HepG2 (cell line): ENCODE data around the gene TBXAS1. TPM values are rescaled to one million over a fixed set of nuclear protein-coding genes. Genes with fewer than 3 reads are reported as not detected.

Experiments
- ATAC-seq: fragments of 200-7000 bp; cut with Tn5 transposase; 3 replicates; pipeline ENCODE4 v1.9.1; 2020; ENCODE audit warnings: mild to moderate bottlenecking, moderate library complexity
- BruUV-seq: library from RNA; stranded (reverse); fragments of 400-500 nt; replicated peaks from 2 replicates; lab custom pipeline; 2021; lab: Mats Ljungman, UMichigan
- CTCF ChIA-PET: fragments of 300-600 bp; formaldehyde crosslinking; extraction: SDS; loops from one replicate; lab custom pipeline; 2021; ENCODE audit warnings: low total read pairs, inconsistent platforms, low intra/inter-chr PET ratio; lab: Yijun Ruan, JAX
- POLR2A ChIA-PET: fragments of 350-600 bp; sonication (Branson Sonifier 250); formaldehyde crosslinking; loops from one replicate; lab custom pipeline; 2020; ENCODE audit warnings: antibody characterized with exemption, inconsistent platforms; lab: Yijun Ruan, JAX
- DNase-seq: peaks from one replicate; pipeline ENCODE4 v3.0.0-alpha.2; 2015; ENCODE audit warnings: low spot score
- FAIRE-seq: peaks from 3 replicates; lab custom pipeline; 2011; peaks lifted over from hg19 to GRCh38; lab: Jason Lieb, UNC
- H2AFZ ChIP-seq: one replicate; pipeline ENCODE4 v1.6.1; 2011; ENCODE audit warnings: low read length, inconsistent platforms
- H3K27ac ChIP-seq: fragments of 300-600 bp; 3 replicates; pipeline ENCODE4 v1.8.0; 2011; ENCODE audit warnings: mixed run types, mild to moderate bottlenecking, mixed read lengths, low read length, inconsistent platforms; ENCODE audit not compliant: insufficient read depth; ENCODE audit errors: extremely low read length
- H3K27me3 ChIP-seq, 2 experiments: fragments of 200-600 bp in 1 of 2; 2 replicates in 1 of 2; 3 replicates in 1 of 2; pipeline versions ENCODE4 v1.6.0 to v1.8.0; 2011; ENCODE audit warnings: low read length in 2 of 2, mild to moderate bottlenecking in 2 of 2, moderate library complexity in 2 of 2, inconsistent platforms in 1 of 2; ENCODE audit not compliant: insufficient read depth in 2 of 2, control insufficient read depth in 1 of 2
- H3K36me3 ChIP-seq, 2 experiments: fragments of 200-600 bp in 1 of 2; replicated peaks in 1 of 2; 2 replicates in 1 of 2; 3 replicates in 1 of 2; pipeline versions ENCODE4 v1.5.1 to v1.8.0; 2011; ENCODE audit warnings: low read length in 2 of 2, inconsistent platforms in 1 of 2; ENCODE audit not compliant: insufficient read depth in 2 of 2, control insufficient read depth in 1 of 2
- H3K4me1 ChIP-seq: 2 replicates; pipeline ENCODE4 v1.5.1; 2012; ENCODE audit warnings: low read length, inconsistent platforms; ENCODE audit not compliant: insufficient read depth
- H3K4me2 ChIP-seq: 2 replicates; pipeline ENCODE4 v1.6.0; 2011; ENCODE audit warnings: low read depth, low read length, inconsistent platforms
- H3K4me3 ChIP-seq, 3 experiments: fragments of 200-600 bp in 1 of 3; sonication (generic), shearing (Covaris generic) in 1 of 3; replicated peaks in 1 of 3; 2 replicates each; pipeline ENCODE4 v1.5.1; 2011 to 2016; ENCODE audit warnings: low read length in 3 of 3, inconsistent platforms in 2 of 3, low read depth in 2 of 3, mild to moderate bottlenecking in 2 of 3, control low read depth in 1 of 3, mixed read lengths in 1 of 3; ENCODE audit not compliant: insufficient read depth in 1 of 3
- H3K79me2 ChIP-seq: one replicate; pipeline ENCODE4 v1.6.1; 2011; ENCODE audit warnings: low read length, inconsistent platforms; ENCODE audit not compliant: insufficient read depth
- H3K9ac ChIP-seq: 2 replicates; pipeline ENCODE4 v1.6.0; 2011; ENCODE audit warnings: mild to moderate bottlenecking, low read depth, low read length, inconsistent platforms; ENCODE audit not compliant: insufficient read depth
- H3K9me3 ChIP-seq: 2 replicates; pipeline ENCODE4 v1.5.1; 2012; ENCODE audit warnings: mild to moderate bottlenecking, low read length
- H4K20me1 ChIP-seq: 2 replicates; pipeline ENCODE4 v1.6.0; 2011; ENCODE audit warnings: inconsistent platforms, mild to moderate bottlenecking, low read length, moderate library complexity; ENCODE audit not compliant: insufficient read depth
- AHR ChIP-seq: IDR thresholded peaks from 2 replicates; pipeline ENCODE4 v1.6.1; 2018; ENCODE audit warnings: missing genetic modification reagents, missing compliant biosample characterization
- BATF2 ChIP-seq: sonication (generic); formaldehyde crosslinking; IDR thresholded peaks from 2 replicates; pipeline ENCODE4 v1.8.0; 2022; ENCODE audit warnings: mild to moderate bottlenecking, missing genetic modification reagents, moderate library complexity
- HMGA1 ChIP-seq: sonication (generic); formaldehyde crosslinking; conservative IDR thresholded peaks from 2 replicates; pipeline ENCODE4 v1.4.0; 2020; ENCODE audit warnings: missing genetic modification reagents
- HOXA3 ChIP-seq: sonication (generic); formaldehyde crosslinking; IDR thresholded peaks from 2 replicates; pipeline ENCODE4 v1.5.0; 2020; ENCODE audit warnings: missing genetic modification reagents
- LCORL ChIP-seq, 2 experiments: fragments of 450-650 bp in 1 of 2; sonication (generic) in 1 of 2; formaldehyde crosslinking in 1 of 2; IDR thresholded peaks; 2 replicates each; pipeline versions ENCODE4 v1.5.0 to v1.6.1; 2017 to 2020; ENCODE audit warnings: antibody characterized with exemption in 1 of 2, missing genetic modification reagents in 1 of 2
- POGK ChIP-seq: sonication (generic); formaldehyde crosslinking; conservative IDR thresholded peaks from 2 replicates; pipeline ENCODE4 v1.8.0; 2022; ENCODE audit warnings: mild to moderate bottlenecking, moderate library complexity, missing genetic modification reagents
- PRPF4 ChIP-seq: fragments of 200-400 bp; formaldehyde crosslinking; IDR thresholded peaks from 2 replicates; pipeline ENCODE4 v1.6.1; 2016; ENCODE audit warnings: low read length, low read depth; ENCODE audit not compliant: poor library complexity, severe bottlenecking
- TFAP4 ChIP-seq: sonication (generic); IDR thresholded peaks from 2 replicates; pipeline ENCODE4 v1.6.1; 2016; ENCODE audit warnings: low read depth, borderline replicate concordance
- TP53 ChIP-seq: sonication (generic); formaldehyde crosslinking; conservative IDR thresholded peaks from 2 replicates; pipeline ENCODE4 v1.4.0; 2020; ENCODE audit warnings: missing genetic modification reagents
- ZBTB33 ChIP-seq: sonication (generic); formaldehyde crosslinking; IDR thresholded peaks from 2 replicates; pipeline ENCODE4 v1.4.0; 2020; ENCODE audit warnings: missing genetic modification reagents
- ZNF441 ChIP-seq: sonication (generic); formaldehyde crosslinking; IDR thresholded peaks from 2 replicates; pipeline ENCODE4 v1.7.0; 2021; ENCODE audit warnings: missing genetic modification reagents, borderline replicate concordance
- ZNF496 ChIP-seq: sonication (generic); formaldehyde crosslinking; IDR thresholded peaks from 2 replicates; pipeline ENCODE4 v1.8.1; 2023; ENCODE audit warnings: mild to moderate bottlenecking, moderate library complexity, missing genetic modification reagents; ENCODE audit not compliant: insufficient replicate concordance
- ZNF792 ChIP-seq: IDR thresholded peaks from 2 replicates; pipeline ENCODE4 v1.6.1; 2016
- WGBS: methylation state at CpG from one replicate; pipeline ENCODE4 v1.1.6; 2017; ENCODE audit warnings: low lambda C conversion rate; 5-methylcytosine and 5-hydroxymethylcytosine counted together
- in situ Hi-C: cut with HindIII; loops from 2 replicates; pipeline ENCODE4 v1.10.0; 2017; ENCODE audit warnings: low pct_unique_long_range_greater_than_20kb; ENCODE audit not compliant: extremely low pct_ligation_motif_present
- intact Hi-C: fragments of 100-400 bp; cut with micrococcal nuclease; formaldehyde crosslinking; loops from one replicate; pipeline ENCODE4 v1.10.0; 2022; ENCODE audit not compliant: unreplicated experiment
- polyA plus RNA-seq, 8 experiments: library from polyadenylated mRNA; depleted of rRNA in 3 of 8; stranded (reverse) in 7 of 8; unstranded in 1 of 8; fragments of >200 nt; fragmentation: Illumina TruSeq in 4 of 8; extraction: Trizol in 4 of 8; gene quantifications; 2 replicates each; pipeline versions ENCODE4 v1.2.1 to v1.2.3, GENCODE V29; 2011 to 2016; ENCODE audit warnings: low read depth in 4 of 8, missing spikeins in 1 of 8, mixed read lengths in 1 of 8; ENCODE audit not compliant: insufficient read depth in 1 of 8
- total RNA-seq, 5 experiments: library from RNA; depleted of rRNA; stranded (reverse); fragments of >200 nt; fragmentation: Illumina TruSeq; extraction: Trizol; gene quantifications; 2 replicates each; pipeline ENCODE4 v1.2.3, GENCODE V29; 2016; ENCODE audit warnings: low read depth in 1 of 5

Gene TBXAS1
- total and polyA plus RNA-seq, 2 of the 13 experiments (the other 11 are each of a cell fraction or from before 2014, with no cell fraction given) = 4.0 to 4.9 TPM

DNA sequence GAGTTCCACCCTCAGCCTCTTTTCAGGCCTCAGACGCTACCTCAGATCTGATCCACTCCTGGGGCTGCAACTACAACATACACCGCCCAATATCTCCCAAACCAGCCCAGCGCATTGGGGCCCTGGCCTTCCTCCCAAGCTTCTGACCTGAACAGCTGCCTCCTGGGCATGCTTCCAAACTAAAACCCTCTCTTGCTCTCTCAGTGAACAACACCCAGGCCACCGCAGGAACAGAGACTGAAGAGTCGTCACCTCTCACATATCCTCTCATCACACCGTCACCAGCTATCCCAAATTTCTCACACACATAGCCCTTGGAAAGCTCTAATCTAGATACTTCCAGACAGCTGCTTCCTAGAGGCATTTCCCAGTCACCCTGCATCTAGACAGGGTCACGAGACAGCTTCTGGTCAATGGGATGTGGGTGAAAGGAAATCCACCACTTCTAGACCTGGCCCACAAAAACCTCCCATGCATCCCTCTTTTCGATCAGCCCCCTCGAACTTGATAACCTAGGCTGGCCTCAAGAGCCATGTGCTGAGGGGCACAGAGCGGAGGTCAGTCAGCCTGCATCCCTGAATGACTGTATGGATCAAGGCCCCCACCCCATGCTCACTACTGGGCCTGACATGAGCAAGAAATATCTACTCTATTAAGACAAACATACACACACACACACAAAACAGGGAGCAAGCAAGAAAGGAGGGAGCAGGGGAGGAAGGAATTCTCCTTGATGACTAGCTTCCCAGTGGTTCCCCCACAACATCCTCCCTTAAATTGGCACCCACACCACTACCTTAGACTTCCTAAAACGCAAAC lies 231.9 kb downstream of the TBXAS1 start (continued):
- TF ChIP-seq LCORL (IDR thresholded peaks at IDR 0.05) (no peak), LCORL (CRISPR knock-in tag; IDR thresholded peaks at IDR 0.05) (no peak), ZNF496 (CRISPR knock-in tag) (no peak), ZNF792 (CRISPR knock-in tag) (no peak), ZNF441 (no peak), ZBTB33 (peak; percentile 30; the same call in 1 of the 2 replicates), HOXA3 (CRISPR knock-in tag) (no peak), TFAP4 (0 out of 2 replicates have a peak, but pooled peaks have one; percentile 19)

- POLR2A ChIA-PET = interaction anchor here (2.2 kb wide), 1 partner anchor 12 kb away, joined by 14 read pairs; no protein-coding TSS in a partner anchor
- DNase-seq (no peak), ATAC-seq (no peak), FAIRE-seq (no peak)
- peaks cover 68% of the 10 kb centered on the region for H3K4me1 ChIP-seq
- TF ChIP-seq HMGA1 (no peak), TP53 (no peak), POGK (peak; percentile 71), BATF2 (CRISPR knock-in tag) (no peak), AHR (CRISPR knock-in tag) (no peak), PRPF4 (no peak)
- H3K4me2 ChIP-seq = peak overlapping the region; percentile 76
- H3K79me2 ChIP-seq = peaks cover 20% of the 10 kb centered on the region
- 97% methylated on average over 2 of the region's 2 CpGs for WGBS
- no peaks in the 10 kb centered on the region for H3K27me3 ChIP-seq
- H3K27ac ChIP-seq = no peak overlapping the region
- peak overlapping the region; percentile 69; the same call in 1 of the 2 replicates for H3K9ac ChIP-seq
- no TSS peak for BruUV-seq
- peak overlapping the region; percentile 51 to 73 (median 58); a peak in 3 of 6 replicates for H3K4me3 ChIP-seq
- H4K20me1 ChIP-seq = no peaks in the 10 kb centered on the region
- H3K9me3 ChIP-seq = peaks cover 5% of the 10 kb centered on the region
- H3K36me3 ChIP-seq = peaks cover 4 to 11% of the 10 kb centered on the region in 2 experiments; a peak in 4 of 5 replicates
- CTCF ChIA-PET = no interaction called here
- intact Hi-C loops = no loop called here
- H2AFZ ChIP-seq = no peak overlapping the region
- in situ Hi-C loops = no loop called here
Measured at GRCh38 chr7:140061607-140061930, 232.5 kb downstream of the TBXAS1 start.
